ENCODE results near the gene MX2.

DNA sequence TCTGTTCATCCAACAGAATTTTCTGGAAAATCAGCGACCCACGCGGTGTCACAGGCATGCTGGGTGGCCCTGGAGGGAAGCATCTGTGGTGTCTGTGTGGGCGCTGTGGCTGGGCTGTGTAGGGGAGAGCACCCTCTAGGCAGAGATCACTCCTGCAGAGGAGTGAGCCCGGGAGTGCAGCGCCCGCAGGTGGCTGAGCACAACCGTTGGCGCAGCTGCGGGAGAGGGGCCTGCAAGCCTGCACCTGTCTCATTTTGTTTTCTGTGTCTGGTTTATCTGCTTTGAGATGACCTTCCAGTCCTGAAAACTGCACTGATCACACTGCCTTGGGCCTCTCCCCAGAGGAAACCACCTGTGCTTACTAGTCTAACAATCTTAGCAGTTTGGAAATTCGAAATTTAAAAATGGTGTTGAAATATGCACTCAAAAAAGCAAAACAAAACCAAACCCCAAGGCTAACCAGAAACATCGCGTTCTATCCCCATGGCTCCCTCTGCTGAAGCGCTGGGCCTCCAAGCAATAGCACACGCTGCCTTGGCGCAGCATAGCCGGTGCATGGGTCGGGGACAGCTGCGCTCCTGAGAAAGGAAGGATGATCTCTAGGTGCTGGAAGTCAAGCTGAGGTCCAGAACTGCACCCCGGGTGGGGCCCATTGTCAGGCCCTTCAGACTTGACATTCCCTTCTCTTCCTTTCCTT lies 40.5 kb upstream of the MX2 start:
- TF ChIP-seq, protein P1, sequence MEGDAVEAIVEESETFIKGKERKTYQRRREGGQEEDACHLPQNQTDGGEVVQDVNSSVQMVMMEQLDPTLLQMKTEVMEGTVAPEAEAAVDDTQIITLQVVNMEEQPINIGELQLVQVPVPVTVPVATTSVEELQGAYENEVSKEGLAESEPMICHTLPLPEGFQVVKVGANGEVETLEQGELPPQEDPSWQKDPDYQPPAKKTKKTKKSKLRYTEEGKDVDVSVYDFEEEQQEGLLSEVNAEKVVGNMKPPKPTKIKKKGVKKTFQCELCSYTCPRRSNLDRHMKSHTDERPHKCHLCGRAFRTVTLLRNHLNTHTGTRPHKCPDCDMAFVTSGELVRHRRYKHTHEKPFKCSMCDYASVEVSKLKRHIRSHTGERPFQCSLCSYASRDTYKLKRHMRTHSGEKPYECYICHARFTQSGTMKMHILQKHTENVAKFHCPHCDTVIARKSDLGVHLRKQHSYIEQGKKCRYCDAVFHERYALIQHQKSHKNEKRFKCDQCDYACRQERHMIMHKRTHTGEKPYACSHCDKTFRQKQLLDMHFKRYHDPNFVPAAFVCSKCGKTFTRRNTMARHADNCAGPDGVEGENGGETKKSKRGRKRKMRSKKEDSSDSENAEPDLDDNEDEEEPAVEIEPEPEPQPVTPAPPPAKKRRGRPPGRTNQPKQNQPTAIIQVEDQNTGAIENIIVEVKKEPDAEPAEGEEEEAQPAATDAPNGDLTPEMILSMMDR (IDR thresholded peaks at IDR 0.05; ENCODE audit: low read depth, low read length): no peak
- TF ChIP-seq EZH2phosphoT487 (IDR thresholded peaks at IDR 0.05; ENCODE audit: low read depth): no peak
